K562 (cell line): Measurements from ENCODE around the gene ACAT2. TPM values are rescaled to one million over a fixed set of nuclear protein-coding genes. Genes with fewer than 3 reads are reported as not detected.

Experiments
- ARID1B ChIP-seq: fragments of 450-650 bp; IDR thresholded peaks from 2 replicates; pipeline ENCODE4 v1.6.1; 2016; ENCODE audit warnings: antibody characterized with exemption, mild to moderate bottlenecking, inconsistent platforms
- ARID3A ChIP-seq: IDR thresholded peaks from 2 replicates; pipeline ENCODE4 v1.6.1; 2012; ENCODE audit warnings: low read depth, low read length, improper control_type of control experiment, borderline replicate concordance
- ARNT ChIP-seq, 2 experiments: fragments of 450-650 bp; IDR thresholded peaks; 2 replicates each; pipeline ENCODE4 v1.6.1; 2016; ENCODE audit warnings: mild to moderate bottlenecking in 1 of 2
- CHD2 ChIP-seq: IDR thresholded peaks from 2 replicates; pipeline ENCODE4 v1.6.1; 2011; ENCODE audit warnings: low read depth, low read length
- ETS1 ChIP-seq: conservative IDR thresholded peaks from 2 replicates; pipeline ENCODE4 v1.6.1; 2011; ENCODE audit warnings: low read depth, mild to moderate bottlenecking, low read length; ENCODE audit not compliant: control insufficient read depth
- FOXJ2 ChIP-seq: fragments of 200-800 bp; sonication (Bioruptor generic); IDR thresholded peaks from 2 replicates; pipeline ENCODE4 v1.6.1; 2016; ENCODE audit warnings: missing genetic modification characterization, missing compliant biosample characterization
- FOXK2 ChIP-seq, 2 experiments: fragments of 450-650 bp; IDR thresholded peaks in 1 of 2; conservative IDR thresholded peaks in 1 of 2; 2 replicates each; pipeline ENCODE4 v1.6.1; 2016; ENCODE audit warnings: low read depth in 2 of 2, mild to moderate bottlenecking in 1 of 2
- FOXP1 ChIP-seq: sonication (generic); formaldehyde crosslinking; IDR thresholded peaks from 2 replicates; pipeline ENCODE4 v1.8.0; 2022; ENCODE audit warnings: mild to moderate bottlenecking, missing genetic modification reagents
- HNRNPLL ChIP-seq: fragments of 200-400 bp; formaldehyde crosslinking; IDR thresholded peaks from 2 replicates; pipeline ENCODE4 v1.6.1; 2017; ENCODE audit warnings: low read length, low read depth, mild to moderate bottlenecking; ENCODE audit not compliant: poor library complexity, severe bottlenecking
- MBD2 ChIP-seq: sonication (generic); IDR thresholded peaks from 2 replicates; pipeline ENCODE4 v1.6.1; 2016; ENCODE audit warnings: low read depth, borderline replicate concordance
- NFYB ChIP-seq: IDR thresholded peaks from 2 replicates; pipeline ENCODE4 v1.6.1; 2011; ENCODE audit warnings: mild to moderate bottlenecking, moderate library complexity; ENCODE audit not compliant: insufficient read length; ENCODE audit errors: extremely low read depth
- POU5F1 ChIP-seq: fragments of 150-350 bp; IDR thresholded peaks from 2 replicates; pipeline ENCODE4 v1.6.1; 2014; ENCODE audit warnings: borderline replicate concordance, low read length, low read depth, mild to moderate bottlenecking; ENCODE audit not compliant: partially characterized antibody
- RBFOX2 ChIP-seq: fragments of 200-400 bp; formaldehyde crosslinking; IDR thresholded peaks from 2 replicates; pipeline ENCODE4 v1.6.1; 2017; ENCODE audit warnings: low read depth, mild to moderate bottlenecking, low read length, moderate library complexity
- RBM14 ChIP-seq: fragments of 200-400 bp; formaldehyde crosslinking; IDR thresholded peaks from 2 replicates; pipeline ENCODE4 v1.6.1; 2018; ENCODE audit warnings: low read depth, mild to moderate bottlenecking, low read length, moderate library complexity, borderline replicate concordance; ENCODE audit not compliant: insufficient read depth
- RFX5 ChIP-seq: IDR thresholded peaks from 2 replicates; pipeline ENCODE4 v1.6.1; 2011; ENCODE audit warnings: low read depth, mild to moderate bottlenecking, improper control_type of control experiment, low read length
- SETDB1 ChIP-seq: IDR thresholded peaks from one replicate; pipeline ENCODE4 v1.6.1; 2012; ENCODE audit warnings: low read length, control low read depth, inconsistent platforms
- SIN3A ChIP-seq, 2 experiments: fragments of 150-350 bp in 1 of 2; IDR thresholded peaks; 2 replicates each; pipeline ENCODE4 v1.6.1; 2011 to 2016; ENCODE audit warnings: borderline replicate concordance in 2 of 2, low read depth in 2 of 2, low read length in 2 of 2, mild to moderate bottlenecking in 2 of 2, moderate library complexity in 2 of 2; ENCODE audit not compliant: control insufficient read depth in 1 of 2
- SMARCA4 ChIP-seq: fragments of 450-650 bp; IDR thresholded peaks from 2 replicates; pipeline ENCODE4 v1.6.1; 2016
- SOX6 ChIP-seq: fragments of 450-650 bp; IDR thresholded peaks from 2 replicates; pipeline ENCODE4 v1.6.1; 2014; ENCODE audit warnings: mild to moderate bottlenecking
- SP2 ChIP-seq: IDR thresholded peaks from 2 replicates; pipeline ENCODE4 v1.6.1; 2011; ENCODE audit warnings: mild to moderate bottlenecking, low read depth, low read length, moderate library complexity; ENCODE audit not compliant: poor library complexity, severe bottlenecking; ENCODE audit errors: extremely low read depth
- SREBF1 ChIP-seq: fragments of 150-350 bp; IDR thresholded peaks from 2 replicates; pipeline ENCODE4 v1.6.1; 2014; ENCODE audit warnings: antibody characterized with exemption, low read depth, low read length, borderline replicate concordance
- SUPT5H ChIP-seq: fragments of 450-650 bp; IDR thresholded peaks from 2 replicates; pipeline ENCODE4 v1.6.1; 2016
- ZNF212 ChIP-seq: fragments of 450-650 bp; formaldehyde crosslinking; IDR thresholded peaks from 2 replicates; pipeline ENCODE4 v1.4.0; 2020; ENCODE audit warnings: mild to moderate bottlenecking
- ZNF224 ChIP-seq: sonication (generic); formaldehyde crosslinking; IDR thresholded peaks from 2 replicates; pipeline ENCODE4 v1.8.0; 2022; ENCODE audit warnings: mild to moderate bottlenecking, missing genetic modification reagents
- ZNF23 ChIP-seq: fragments of 250-450 bp; sonication (Bioruptor Pico); IDR thresholded peaks from 2 replicates; pipeline ENCODE4 v1.4.0; 2020; ENCODE audit warnings: mild to moderate bottlenecking
- ZNF263 ChIP-seq: sonication (generic); formaldehyde crosslinking; IDR thresholded peaks from 2 replicates; pipeline ENCODE4 v1.8.0; 2022; ENCODE audit warnings: mild to moderate bottlenecking, missing genetic modification reagents, borderline replicate concordance
- polyA plus RNA-seq, 8 experiments: library from polyadenylated mRNA; depleted of rRNA in 4 of 8; stranded (reverse) in 5 of 8; unstranded in 3 of 8; fragments of >200 nt; fragmentation: Nextera tagmentation in 2 of 8; fragmentation: Illumina TruSeq in 1 of 8; extraction: Ambion mirVana in 2 of 8; extraction: Trizol in 1 of 8; gene quantifications; 2 replicates each; pipeline versions ENCODE4 v1.2.1 to v1.2.3, GENCODE V29; 2011 to 2014; ENCODE audit warnings: inconsistent platforms in 1 of 8, missing spikeins in 1 of 8
- total RNA-seq, 7 experiments: library from RNA; depleted of rRNA in 6 of 7; stranded (reverse); fragments of >200 nt in 6 of 7; fragmentation: Illumina TruSeq in 2 of 7; extraction: Trizol in 2 of 7; gene quantifications; 2 replicates each; pipeline versions ENCODE4 v1.2.1 to v1.2.3, GENCODE V29; 2011 to 2021; ENCODE audit warnings: low replicate concordance in 1 of 7

ACAT2 gene
- total and polyA plus RNA-seq, 9 of the 15 experiments (the other 6 are each of a cell fraction or from before 2014, with no cell fraction given) = 63.0 to 309 (median 144) TPM

- peak; percentile 17; the same call in 1 of the 2 replicates for TF ChIP-seq CHD2
- TF ChIP-seq ARID1B = no peak; the same call in 1 of the 2 replicates
- TF ChIP-seq HNRNPLL = peak; percentile 80
- peak; percentile 86 for TF ChIP-seq FOXP1 (CRISPR knock-in tag)
- TF ChIP-seq SOX6 = peak; percentile 34; the same call in 1 of the 2 replicates
- 0 out of 2 replicates have a peak, but pooled peaks have one; percentile 35 for TF ChIP-seq ZNF224
- TF ChIP-seq SIN3A (IDR thresholded peaks at IDR 0.05; ENCODE audit: borderline replicate concordance in 2 of 2, control insufficient read depth in 1 of 2, low read depth in 2 of 2, low read length in 2 of 2) = peak; percentile 63 to 85; a peak in 3 of 4 replicates
- peak; percentile 65; the same call in 1 of the 2 replicates for TF ChIP-seq ZNF212
- peak; percentile 70 for TF ChIP-seq SETDB1
- TF ChIP-seq RBM14 = no peak
- no peak for TF ChIP-seq ARID3A
- peak; percentile 93 for TF ChIP-seq FOXJ2
- peak; percentile 77 for TF ChIP-seq MBD2
- TF ChIP-seq RBFOX2 = peak; percentile 98
- TF ChIP-seq SP2 = peak; percentile 19
- TF ChIP-seq SMARCA4 = 0 out of 2 replicates have a peak, but pooled peaks have one; percentile 29
- TF ChIP-seq RFX5 = no peak
- TF ChIP-seq SREBF1 = peak; percentile 34; the same call in 1 of the 2 replicates
- TF ChIP-seq POU5F1 = no peak
- TF ChIP-seq NFYB = peak; percentile 64
- 0 out of 4 replicates have a peak, but pooled peaks of 1 of the 2 experiments have one; percentile 33 for TF ChIP-seq ARNT (IDR thresholded peaks at IDR 0.05)
- TF ChIP-seq ETS1 = peak; percentile 83
- no peak for TF ChIP-seq ZNF263 (CRISPR knock-in tag)
- TF ChIP-seq FOXK2 (conservative IDR thresholded peaks at IDR 0.05 in 1 of 2, IDR thresholded peaks at IDR 0.05 in 1 of 2; ENCODE audit: low read depth in 2 of 2) = peak; percentile 98 to 99
- peak; percentile 45; the same call in 1 of the 2 replicates for TF ChIP-seq ZNF23
- TF ChIP-seq SUPT5H = peak; percentile 98
Observed at GRCh38 chr6:159789377-159790148, 27.7 kb downstream of the ACAT2 start, which contains the start of gene TCP1 (continued).
